ENCODE measurements around the gene SLC13A4.

- no peak for TF ChIP-seq CTCF (IDR thresholded peaks at IDR 0.05)
- no peak for TF ChIP-seq POLR2AphosphoS5 (IDR thresholded peaks at IDR 0.05)
- TF ChIP-seq POLR2A (IDR thresholded peaks at IDR 0.05), result no peak
Measured at GRCh38 chr7:135644729-135645128, 83.3 kb downstream of the SLC13A4 start.
